HCT116 (cell line): ENCODE measurements around the gene M6PR. TPM values are rescaled to one million over a fixed set of nuclear protein-coding genes. Genes with fewer than 3 reads are reported as not detected.

Source experiments
- ATAC-seq: fragments of 200-7000 bp; cut with Tn5 transposase; 2 replicates; pipeline ENCODE4 v1.9.1; 2020; ENCODE audit warnings: mild to moderate bottlenecking, moderate library complexity
- BruUV-seq: library from RNA; stranded (reverse); fragments of 400-500 nt; replicated peaks from 2 replicates; lab custom pipeline; 2021; lab: Mats Ljungman, UMichigan
- CTCF ChIA-PET: fragments of 300-600 bp; sonication (Branson Sonifier 250); formaldehyde crosslinking; loops from one replicate; lab custom pipeline; 2021; ENCODE audit warnings: antibody characterized with exemption; lab: Charles Lee
- POLR2A ChIA-PET: fragments of 300-600, 350-600 bp; sonication (Branson Sonifier 250); formaldehyde crosslinking; loops from one replicate; lab custom pipeline; 2021; ENCODE audit warnings: antibody characterized with exemption; lab: Charles Lee
- RAD21 ChIA-PET, 2 experiments: fragments of 300-600 bp; sonication (Branson Sonifier 250); formaldehyde crosslinking; loops; one replicate each; lab custom pipeline; 2023; ENCODE audit warnings: low total read pairs in 2 of 2; ENCODE audit not compliant: uncharacterized antibody in 2 of 2, unreplicated experiment in 2 of 2, low non-redundant PET in 1 of 2; lab: Charles Lee
- DNase-seq: peaks from one replicate; pipeline ENCODE4 v3.0.0-alpha.2; 2010; ENCODE audit warnings: low read depth, low spot score
- H2AFZ ChIP-seq: fragments of 200-600 bp; shearing (Covaris generic), sonication (generic); 2 replicates; pipeline ENCODE4 v1.6.1; 2017; ENCODE audit warnings: low read depth, mixed run types, mixed read lengths, antibody characterized with exemption, low read length; ENCODE audit not compliant: poor library complexity, severe bottlenecking
- H3K27ac ChIP-seq: 2 replicates; pipeline ENCODE4 v1.5.1; 2012; ENCODE audit warnings: low read depth, low read length
- H3K27me3 ChIP-seq: fragments of 200-600 bp; sonication (generic); 2 replicates; pipeline ENCODE4 v1.6.1; 2016; ENCODE audit warnings: mixed run types, low read length, mixed read lengths; ENCODE audit not compliant: insufficient read depth
- H3K36me3 ChIP-seq, 2 experiments: fragments of 200-500 bp in 1 of 2; fragments of 200-600 bp in 1 of 2; sonication (Bioruptor generic) in 1 of 2; sonication (generic) in 1 of 2; 2 replicates each; pipeline versions ENCODE4 v1.5.1 to v1.6.1; 2014 to 2016; ENCODE audit warnings: low read length in 2 of 2, inconsistent platforms in 1 of 2, mixed read lengths in 1 of 2, mixed run types in 1 of 2; ENCODE audit not compliant: insufficient read depth in 2 of 2, control insufficient read depth in 1 of 2
- H3K4me1 ChIP-seq, 2 experiments: fragments of 200-600 bp in 1 of 2; sonication (generic) in 1 of 2; 2 replicates each; pipeline versions ENCODE4 v1.5.1 to v1.6.1; 2012 to 2017; ENCODE audit warnings: low read length in 2 of 2, inconsistent platforms in 1 of 2, mild to moderate bottlenecking in 1 of 2, mixed read lengths in 1 of 2, mixed run types in 1 of 2, moderate library complexity in 1 of 2; ENCODE audit not compliant: insufficient read depth in 2 of 2, control insufficient read depth in 1 of 2
- H3K4me2 ChIP-seq: fragments of 200-600 bp; sonication (generic); 2 replicates; pipeline ENCODE4 v1.6.1; 2017; ENCODE audit warnings: mixed run types, low read length, mixed read lengths
- H3K4me3 ChIP-seq, 2 experiments: fragments of 200-600 bp in 1 of 2; sonication (generic) in 1 of 2; replicated peaks in 1 of 2; 2 replicates each; pipeline ENCODE4 v1.5.1; 2011 to 2016; ENCODE audit warnings: low read length in 2 of 2, control low read depth in 1 of 2, low read depth in 1 of 2, mild to moderate bottlenecking in 1 of 2, mixed read lengths in 1 of 2, mixed run types in 1 of 2
- H3K79me2 ChIP-seq: fragments of 200-600 bp; sonication (generic); 2 replicates; pipeline ENCODE4 v1.6.1; 2017; ENCODE audit warnings: mild to moderate bottlenecking, mixed run types, low read length, moderate library complexity, mixed read lengths; ENCODE audit not compliant: insufficient read depth
- H3K9ac ChIP-seq: fragments of 200-600 bp; sonication (generic); 2 replicates; pipeline ENCODE4 v1.6.1; 2016; ENCODE audit warnings: low read length, mixed read lengths
- H3K9me2 ChIP-seq: fragments of 200-600 bp; sonication (generic), shearing (Covaris generic); 2 replicates; pipeline ENCODE4 v1.6.1; 2017; ENCODE audit warnings: mixed run types, mild to moderate bottlenecking, moderate library complexity; ENCODE audit not compliant: insufficient read depth
- H3K9me3 ChIP-seq, 2 experiments: fragments of 200-500 bp in 1 of 2; fragments of 200-600 bp in 1 of 2; sonication (Bioruptor generic) in 1 of 2; sonication (generic) in 1 of 2; 2 replicates each; pipeline ENCODE4 v1.6.1; 2014 to 2017; ENCODE audit warnings: low read length in 2 of 2, mixed read lengths in 2 of 2, inconsistent platforms in 1 of 2, low read depth in 1 of 2, mild to moderate bottlenecking in 1 of 2, mixed run types in 1 of 2, moderate library complexity in 1 of 2; ENCODE audit not compliant: control insufficient read depth in 1 of 2, insufficient read depth in 1 of 2
- H4K20me1 ChIP-seq: fragments of 200-600 bp; sonication (generic), shearing (Covaris generic); 2 replicates; pipeline ENCODE4 v1.6.1; 2017; ENCODE audit warnings: mixed run types, mild to moderate bottlenecking, moderate library complexity; ENCODE audit not compliant: insufficient read depth
- CBX3 ChIP-seq: IDR thresholded peaks from 2 replicates; pipeline ENCODE4 v1.6.1; 2012; ENCODE audit warnings: low read depth
- CEBPB ChIP-seq: IDR thresholded peaks from 2 replicates; pipeline ENCODE4 v1.6.1; 2012; ENCODE audit warnings: low read depth
- EGR1 ChIP-seq: IDR thresholded peaks from 2 replicates; pipeline ENCODE4 v1.6.1; 2012; ENCODE audit warnings: low read depth
- ELF1 ChIP-seq: IDR thresholded peaks from 2 replicates; pipeline ENCODE4 v1.6.1; 2012; ENCODE audit warnings: low read depth, borderline replicate concordance
- EZH2 ChIP-seq: fragments of 200-600 bp; sonication (generic); IDR thresholded peaks from 2 replicates; pipeline ENCODE4 v1.6.1; 2017; ENCODE audit warnings: antibody characterized with exemption, mixed run types
- EZH2phosphoT487 ChIP-seq: fragments of 200-600 bp; IDR thresholded peaks from 2 replicates; pipeline ENCODE4 v1.6.1; 2018; ENCODE audit warnings: antibody characterized with exemption, borderline replicate concordance
- FOSL1 ChIP-seq: IDR thresholded peaks from 2 replicates; pipeline ENCODE4 v1.6.1; 2012; ENCODE audit warnings: low read depth
- MAX ChIP-seq: IDR thresholded peaks from 2 replicates; pipeline ENCODE4 v1.6.1; 2012
- POLR2A ChIP-seq: IDR thresholded peaks from 2 replicates; pipeline ENCODE4 v1.7.0; 2011; ENCODE audit warnings: borderline replicate concordance; ENCODE audit not compliant: insufficient read depth, insufficient read length; ENCODE audit errors: extremely low read depth
- POLR2AphosphoS5 ChIP-seq: IDR thresholded peaks from 2 replicates; pipeline ENCODE4 v1.6.1; 2011; ENCODE audit warnings: mild to moderate bottlenecking, low read depth, low read length, moderate library complexity
- REST ChIP-seq: IDR thresholded peaks from 2 replicates; pipeline ENCODE4 v1.6.1; 2012; ENCODE audit warnings: low read depth
- YY1 ChIP-seq: IDR thresholded peaks from 2 replicates; pipeline ENCODE4 v1.6.1; 2011; ENCODE audit warnings: low read length, low read depth, moderate library complexity, mild to moderate bottlenecking; ENCODE audit not compliant: insufficient replicate concordance; ENCODE audit errors: extremely low read depth
- ZFX ChIP-seq: fragments of 450-650 bp; IDR thresholded peaks from 2 replicates; pipeline ENCODE4 v1.6.1; 2017
- ZNF274 ChIP-seq: fragments of 200-500 bp; sonication (Bioruptor generic); IDR thresholded peaks from 2 replicates; pipeline ENCODE4 v1.6.1; 2014; ENCODE audit warnings: mild to moderate bottlenecking, low read depth, low read length, inconsistent platforms
- intact Hi-C: fragments of 100-400 bp; cut with micrococcal nuclease; formaldehyde crosslinking; loops from 2 replicates; pipeline ENCODE4 v1.10.0; 2022
- total RNA-seq: library from RNA; stranded (reverse); gene quantifications from one replicate; pipeline ENCODE4 v1.2.1, GENCODE V29; 2021; ENCODE audit not compliant: unreplicated experiment
- TF ChIP-seq, protein P1 (sequence below): IDR thresholded peaks from 2 replicates; pipeline ENCODE4 v1.6.1; 2012
- TF ChIP-seq, protein P2 (sequence below): IDR thresholded peaks from 2 replicates; pipeline ENCODE4 v1.6.1; 2011; ENCODE audit warnings: mild to moderate bottlenecking, low read length, moderate library complexity; ENCODE audit not compliant: insufficient replicate concordance; ENCODE audit errors: extremely low read depth
- TF ChIP-seq, protein P3 (sequence below), 3 experiments: fragments of 200-600 bp in 1 of 3; sonication (generic) in 1 of 3; IDR thresholded peaks in 2 of 3; conservative IDR thresholded peaks in 1 of 3; 2 replicates each; pipeline ENCODE4 v1.5.1; 2012 to 2017; ENCODE audit warnings: low read depth in 2 of 3, low read length in 2 of 3, antibody characterized with exemption in 1 of 3, borderline replicate concordance in 1 of 3, control low read depth in 1 of 3, mild to moderate bottlenecking in 1 of 3, mixed read lengths in 1 of 3, mixed run types in 1 of 3, moderate library complexity in 1 of 3; ENCODE audit not compliant: insufficient read depth in 1 of 3

M6PR gene
- total RNA-seq, 1 experiment from 2014 or later, result 142 TPM

DNA sequence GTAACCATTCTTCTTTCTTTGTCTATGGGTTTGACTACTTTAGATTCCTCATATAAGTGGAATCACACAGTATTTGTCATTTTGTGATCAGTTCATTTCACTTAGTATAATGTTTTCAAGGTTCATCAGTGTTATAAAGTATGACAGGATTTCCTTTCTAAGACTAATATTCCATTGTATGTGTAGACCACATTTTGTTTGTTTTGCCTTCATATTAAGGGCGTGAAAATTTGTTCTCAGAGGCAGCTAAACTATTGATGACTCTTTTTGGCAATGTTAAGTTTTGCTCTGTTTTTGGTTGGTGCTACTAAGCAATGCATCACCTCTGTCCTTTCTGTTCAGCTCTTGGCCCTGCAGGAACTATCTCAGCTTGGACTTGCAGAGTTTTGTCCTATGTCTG is 38.2 kb upstream of the M6PR start:
- ATAC-seq (no peak), DNase-seq (no peak)
- ChIA-PET RAD21 (no interaction called here), POLR2A (no interaction called here), CTCF (no interaction called here)
- no TSS peak for BruUV-seq
- H3K27me3 ChIP-seq, result no peaks in the 10 kb centered on the region
- H3K4me2 ChIP-seq, result no peak overlapping the region
- H3K27ac ChIP-seq, result no peak overlapping the region
- H2AFZ ChIP-seq, result no peak overlapping the region
- no peaks in the 10 kb centered on the region for H3K36me3 ChIP-seq
- intact Hi-C loops, result no loop called here
- H3K4me3 ChIP-seq, result no peak overlapping the region
- H4K20me1 ChIP-seq, result no peaks in the 10 kb centered on the region
- H3K9me2 ChIP-seq, result no peaks in the 10 kb centered on the region
- no peaks in the 10 kb centered on the region for H3K9me3 ChIP-seq
- no peak overlapping the region for H3K9ac ChIP-seq
- H3K4me1 ChIP-seq, result no peaks in the 10 kb centered on the region
- TF ChIP-seq CEBPB (no peak), EGR1 (no peak), POLR2A (no peak), EZH2 (no peak), ELF1 (no peak), EZH2phosphoT487 (no peak), POLR2AphosphoS5 (no peak), YY1 (no peak), REST (no peak), ZNF274 (no peak), FOSL1 (no peak), ZFX (no peak), CBX3 (no peak), MAX (no peak)
- TF ChIP-seq, protein P1, sequence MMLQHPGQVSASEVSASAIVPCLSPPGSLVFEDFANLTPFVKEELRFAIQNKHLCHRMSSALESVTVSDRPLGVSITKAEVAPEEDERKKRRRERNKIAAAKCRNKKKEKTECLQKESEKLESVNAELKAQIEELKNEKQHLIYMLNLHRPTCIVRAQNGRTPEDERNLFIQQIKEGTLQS, result no peak
- TF ChIP-seq, protein P2, sequence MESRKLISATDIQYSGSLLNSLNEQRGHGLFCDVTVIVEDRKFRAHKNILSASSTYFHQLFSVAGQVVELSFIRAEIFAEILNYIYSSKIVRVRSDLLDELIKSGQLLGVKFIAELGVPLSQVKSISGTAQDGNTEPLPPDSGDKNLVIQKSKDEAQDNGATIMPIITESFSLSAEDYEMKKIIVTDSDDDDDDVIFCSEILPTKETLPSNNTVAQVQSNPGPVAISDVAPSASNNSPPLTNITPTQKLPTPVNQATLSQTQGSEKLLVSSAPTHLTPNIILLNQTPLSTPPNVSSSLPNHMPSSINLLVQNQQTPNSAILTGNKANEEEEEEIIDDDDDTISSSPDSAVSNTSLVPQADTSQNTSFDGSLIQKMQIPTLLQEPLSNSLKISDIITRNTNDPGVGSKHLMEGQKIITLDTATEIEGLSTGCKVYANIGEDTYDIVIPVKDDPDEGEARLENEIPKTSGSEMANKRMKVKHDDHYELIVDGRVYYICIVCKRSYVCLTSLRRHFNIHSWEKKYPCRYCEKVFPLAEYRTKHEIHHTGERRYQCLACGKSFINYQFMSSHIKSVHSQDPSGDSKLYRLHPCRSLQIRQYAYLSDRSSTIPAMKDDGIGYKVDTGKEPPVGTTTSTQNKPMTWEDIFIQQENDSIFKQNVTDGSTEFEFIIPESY, result no peak
- TF ChIP-seq, protein P3, sequence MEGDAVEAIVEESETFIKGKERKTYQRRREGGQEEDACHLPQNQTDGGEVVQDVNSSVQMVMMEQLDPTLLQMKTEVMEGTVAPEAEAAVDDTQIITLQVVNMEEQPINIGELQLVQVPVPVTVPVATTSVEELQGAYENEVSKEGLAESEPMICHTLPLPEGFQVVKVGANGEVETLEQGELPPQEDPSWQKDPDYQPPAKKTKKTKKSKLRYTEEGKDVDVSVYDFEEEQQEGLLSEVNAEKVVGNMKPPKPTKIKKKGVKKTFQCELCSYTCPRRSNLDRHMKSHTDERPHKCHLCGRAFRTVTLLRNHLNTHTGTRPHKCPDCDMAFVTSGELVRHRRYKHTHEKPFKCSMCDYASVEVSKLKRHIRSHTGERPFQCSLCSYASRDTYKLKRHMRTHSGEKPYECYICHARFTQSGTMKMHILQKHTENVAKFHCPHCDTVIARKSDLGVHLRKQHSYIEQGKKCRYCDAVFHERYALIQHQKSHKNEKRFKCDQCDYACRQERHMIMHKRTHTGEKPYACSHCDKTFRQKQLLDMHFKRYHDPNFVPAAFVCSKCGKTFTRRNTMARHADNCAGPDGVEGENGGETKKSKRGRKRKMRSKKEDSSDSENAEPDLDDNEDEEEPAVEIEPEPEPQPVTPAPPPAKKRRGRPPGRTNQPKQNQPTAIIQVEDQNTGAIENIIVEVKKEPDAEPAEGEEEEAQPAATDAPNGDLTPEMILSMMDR (IDR thresholded peaks at IDR 0.05 in 2 of 3, conservative IDR thresholded peaks at IDR 0.05 in 1 of 3; ENCODE audit: borderline replicate concordance in 1 of 3, insufficient read depth in 1 of 3, low read depth in 2 of 3, low read length in 2 of 3), result no peak
- no peaks in the 10 kb centered on the region for H3K79me2 ChIP-seq
